Keratinocyte (primary cell): Measurements from ENCODE around the gene GLT8D2. TPM values are rescaled to one million over a fixed set of nuclear protein-coding genes. Genes with fewer than 3 reads are reported as not detected.
A peak's percentile ranks its signal among the peaks of the same experiment; 100 is the strongest.

Experiments used
- DNase-seq: peaks from one replicate; pipeline ENCODE4 v3.0.0-alpha.2; 2011; ENCODE audit warnings: low read depth, missing footprints, low spot score
- FAIRE-seq: peaks from 2 replicates; lab custom pipeline; 2011; peaks lifted over from hg19 to GRCh38; lab: Jason Lieb, UNC
- H2AFZ ChIP-seq: 2 replicates; pipeline ENCODE4 v1.6.0; 2012; ENCODE audit warnings: low read length, control low read depth, inconsistent platforms; ENCODE audit not compliant: control insufficient read depth
- H3K27ac ChIP-seq: 2 replicates; pipeline ENCODE4 v1.5.1; 2011; ENCODE audit warnings: low read length; ENCODE audit not compliant: control insufficient read depth, insufficient read depth
- H3K27me3 ChIP-seq: 3 replicates; pipeline ENCODE4 v1.6.0; 2011; ENCODE audit warnings: low read length; ENCODE audit not compliant: control insufficient read depth, insufficient read depth; ENCODE audit errors: extremely low read depth
- H3K36me3 ChIP-seq, 2 experiments: 2 replicates in 1 of 2; 3 replicates in 1 of 2; pipeline ENCODE4 v1.5.1; 2011; ENCODE audit warnings: low read length in 2 of 2, mild to moderate bottlenecking in 1 of 2; ENCODE audit not compliant: control insufficient read depth in 2 of 2, insufficient read depth in 2 of 2; ENCODE audit errors: extremely low read depth in 1 of 2
- H3K4me1 ChIP-seq: 3 replicates; pipeline ENCODE4 v1.5.1; 2011; ENCODE audit warnings: low read length; ENCODE audit not compliant: control insufficient read depth, insufficient read depth; ENCODE audit errors: extremely low read depth
- H3K4me2 ChIP-seq: 3 replicates; pipeline ENCODE4 v1.6.0; 2011; ENCODE audit warnings: low read depth, low read length; ENCODE audit not compliant: control insufficient read depth, insufficient read depth; ENCODE audit errors: extremely low read depth
- H3K4me3 ChIP-seq, 3 experiments: fragments of 200-600 bp in 1 of 3; sonication (generic) in 1 of 3; 2 replicates in 2 of 3; 3 replicates in 1 of 3; pipeline ENCODE4 v1.5.1; 2011 to 2016; ENCODE audit warnings: low read length in 3 of 3, mild to moderate bottlenecking in 3 of 3, control low read depth in 2 of 3, inconsistent platforms in 1 of 3, low read depth in 1 of 3, mixed read lengths in 1 of 3, mixed run types in 1 of 3, moderate library complexity in 1 of 3; ENCODE audit not compliant: control insufficient read depth in 2 of 3, insufficient read depth in 2 of 3; ENCODE audit errors: extremely low read depth in 1 of 3
- H3K79me2 ChIP-seq: 2 replicates; pipeline ENCODE4 v1.6.0; 2012; ENCODE audit warnings: low read length; ENCODE audit not compliant: control insufficient read depth, insufficient read depth
- H3K9ac ChIP-seq: 3 replicates; pipeline ENCODE4 v1.6.0; 2011; ENCODE audit warnings: low read length; ENCODE audit not compliant: control insufficient read depth, insufficient read depth; ENCODE audit errors: extremely low read depth
- H3K9me1 ChIP-seq: 3 replicates; pipeline ENCODE4 v1.6.0; 2011; ENCODE audit warnings: low read length; ENCODE audit not compliant: control insufficient read depth, insufficient read depth; ENCODE audit errors: extremely low read depth
- H3K9me3 ChIP-seq: 2 replicates; pipeline ENCODE4 v1.5.1; 2012; ENCODE audit warnings: low read depth, low read length; ENCODE audit not compliant: control insufficient read depth
- H4K20me1 ChIP-seq: 3 replicates; pipeline ENCODE4 v1.6.0; 2011; ENCODE audit warnings: low read length; ENCODE audit not compliant: control insufficient read depth, insufficient read depth; ENCODE audit errors: extremely low read depth
- EZH2 ChIP-seq: IDR thresholded peaks from one replicate; pipeline ENCODE4 v1.6.1; 2012; ENCODE audit warnings: inconsistent platforms, mild to moderate bottlenecking, low read length, moderate library complexity
- dilution Hi-C: fragments of 300-500 bp; cut with MboI; formaldehyde crosslinking; loops from one replicate; pipeline ENCODE4 v1.7.0; 2020; ENCODE audit warnings: low sequenced_read_pairs; ENCODE audit not compliant: extremely low pct_ligation_motif_present
- polyA plus RNA-seq, 5 experiments: library from polyadenylated mRNA; depleted of rRNA in 3 of 5; stranded (reverse) in 3 of 5; stranded (forward) in 1 of 5; unstranded in 1 of 5; fragments of >200 nt; gene quantifications; 1 replicate in 1 of 5; 2 replicates in 3 of 5; 3 replicates in 1 of 5; pipeline versions ENCODE4 v1.2.1 to v1.2.3, GENCODE V29; 2011 to 2012; ENCODE audit warnings: missing spikeins in 2 of 5, low read depth in 1 of 5, low replicate concordance in 1 of 5
- TF ChIP-seq, protein P1 (sequence below), 3 experiments: IDR thresholded peaks in 1 of 3; conservative IDR thresholded peaks in 1 of 3; optimal IDR thresholded peaks in 1 of 3; 2 replicates in 2 of 3; 3 replicates in 1 of 3; pipeline versions ENCODE3 to v1.5.1; 2011; ENCODE audit warnings: low read length in 3 of 3, mild to moderate bottlenecking in 3 of 3, moderate library complexity in 2 of 3, control low read depth in 1 of 3, inconsistent platforms in 1 of 3; ENCODE audit not compliant: insufficient read depth in 2 of 3; ENCODE audit errors: extremely low read depth in 1 of 3

Gene GLT8D2
- polyA plus RNA-seq, 1 donor (not counting 4 experiments of a cell fraction or from before 2014, with no cell fraction given), result 1.4 TPM

DNA sequence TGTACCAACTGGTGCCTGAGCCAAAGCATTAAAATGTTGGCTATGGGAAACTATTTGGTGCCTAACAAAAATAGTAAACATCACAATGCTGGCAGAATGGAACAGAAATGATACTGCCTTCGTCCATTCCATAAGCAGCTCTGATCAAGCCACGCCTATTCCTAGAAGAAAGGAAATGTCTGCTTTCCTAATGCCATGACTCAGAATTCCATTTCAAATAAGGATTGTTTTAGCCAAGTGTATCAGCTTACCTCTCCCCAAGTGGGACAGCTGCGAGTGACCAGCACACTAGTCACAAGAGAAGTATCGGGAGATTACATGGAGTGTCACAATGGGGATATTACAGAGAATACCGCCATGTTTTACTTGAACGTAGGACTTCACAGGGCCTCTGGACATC lies 38.7 kb downstream of the GLT8D2 start:
- FAIRE-seq, result peak; percentile 59
- DNase-seq, result no peak
- no peaks in the 10 kb centered on the region for H3K36me3 ChIP-seq
- H3K9me1 ChIP-seq, result no peaks in the 10 kb centered on the region
- no peak overlapping the region for H3K4me2 ChIP-seq
- H3K9ac ChIP-seq, result no peak overlapping the region
- H3K9me3 ChIP-seq, result no peaks in the 10 kb centered on the region
- H3K4me3 ChIP-seq, result no peak overlapping the region
- no peaks in the 10 kb centered on the region for H3K79me2 ChIP-seq
- no peaks in the 10 kb centered on the region for H4K20me1 ChIP-seq
- H3K27ac ChIP-seq, result no peak overlapping the region
- TF ChIP-seq EZH2, result no peak
- TF ChIP-seq, protein P1, sequence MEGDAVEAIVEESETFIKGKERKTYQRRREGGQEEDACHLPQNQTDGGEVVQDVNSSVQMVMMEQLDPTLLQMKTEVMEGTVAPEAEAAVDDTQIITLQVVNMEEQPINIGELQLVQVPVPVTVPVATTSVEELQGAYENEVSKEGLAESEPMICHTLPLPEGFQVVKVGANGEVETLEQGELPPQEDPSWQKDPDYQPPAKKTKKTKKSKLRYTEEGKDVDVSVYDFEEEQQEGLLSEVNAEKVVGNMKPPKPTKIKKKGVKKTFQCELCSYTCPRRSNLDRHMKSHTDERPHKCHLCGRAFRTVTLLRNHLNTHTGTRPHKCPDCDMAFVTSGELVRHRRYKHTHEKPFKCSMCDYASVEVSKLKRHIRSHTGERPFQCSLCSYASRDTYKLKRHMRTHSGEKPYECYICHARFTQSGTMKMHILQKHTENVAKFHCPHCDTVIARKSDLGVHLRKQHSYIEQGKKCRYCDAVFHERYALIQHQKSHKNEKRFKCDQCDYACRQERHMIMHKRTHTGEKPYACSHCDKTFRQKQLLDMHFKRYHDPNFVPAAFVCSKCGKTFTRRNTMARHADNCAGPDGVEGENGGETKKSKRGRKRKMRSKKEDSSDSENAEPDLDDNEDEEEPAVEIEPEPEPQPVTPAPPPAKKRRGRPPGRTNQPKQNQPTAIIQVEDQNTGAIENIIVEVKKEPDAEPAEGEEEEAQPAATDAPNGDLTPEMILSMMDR (optimal IDR thresholded peaks at IDR 0.05 in 1 of 3, IDR thresholded peaks at IDR 0.05 in 1 of 3, conservative IDR thresholded peaks at IDR 0.05 in 1 of 3; ENCODE audit: extremely low read depth in 1 of 3, insufficient read depth in 2 of 3, low read length in 3 of 3), result no peak
- H3K27me3 ChIP-seq, result no peaks in the 10 kb centered on the region
- no peak overlapping the region for H2AFZ ChIP-seq
- H3K4me1 ChIP-seq, result peaks cover 16% of the 10 kb centered on the region
- dilution Hi-C loops, result no loop called here

DNA sequence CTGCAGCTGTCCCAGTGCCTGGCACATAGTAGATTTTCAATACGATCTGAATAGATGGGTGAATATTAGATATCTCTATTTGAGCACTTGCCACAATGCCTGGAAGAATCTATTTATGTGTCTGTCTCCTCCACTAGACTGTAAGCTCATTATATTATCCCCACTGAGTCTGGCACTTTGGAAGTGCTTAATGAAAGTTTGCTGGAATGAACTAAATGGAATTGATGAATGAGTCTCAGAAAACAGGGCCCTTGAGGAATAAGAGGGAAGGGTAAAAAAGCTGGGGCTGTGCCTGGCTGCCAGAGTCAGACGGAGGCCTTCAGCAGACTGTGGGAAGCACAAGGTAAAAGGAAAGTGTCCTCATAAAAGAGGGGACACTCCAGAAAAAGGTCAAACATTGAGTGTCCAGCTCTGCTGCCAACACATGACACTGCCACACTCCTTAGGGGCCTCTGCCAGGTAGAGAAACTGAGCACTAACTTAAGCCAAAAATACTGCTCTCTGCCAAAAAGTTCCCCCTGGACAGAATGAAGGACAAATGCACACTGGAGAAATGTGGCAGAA lies 39.3 kb downstream of the GLT8D2 start:
- no peak overlapping the region for H3K4me2 ChIP-seq
- H3K79me2 ChIP-seq, result no peaks in the 10 kb centered on the region
- DNase-seq (no peak), FAIRE-seq (no peak)
- no peaks in the 10 kb centered on the region for H3K9me1 ChIP-seq
- H3K4me3 ChIP-seq, result no peak overlapping the region
- dilution Hi-C loops, result no loop called here
- H3K9me3 ChIP-seq, result no peaks in the 10 kb centered on the region
- no peaks in the 10 kb centered on the region for H3K36me3 ChIP-seq
- no peak for TF ChIP-seq EZH2
- TF ChIP-seq, protein P1 (optimal IDR thresholded peaks at IDR 0.05 in 1 of 3, IDR thresholded peaks at IDR 0.05 in 1 of 3, conservative IDR thresholded peaks at IDR 0.05 in 1 of 3; ENCODE audit: extremely low read depth in 1 of 3, insufficient read depth in 2 of 3, low read length in 3 of 3), result no peak
- no peak overlapping the region for H3K9ac ChIP-seq
- peaks cover 16% of the 10 kb centered on the region for H3K4me1 ChIP-seq
- H3K27me3 ChIP-seq, result no peaks in the 10 kb centered on the region
- peak overlapping the region; percentile 28 for H2AFZ ChIP-seq
- no peak overlapping the region for H3K27ac ChIP-seq
- H4K20me1 ChIP-seq, result no peaks in the 10 kb centered on the region
